ENCODE results near the gene KRTAP3-3.

DNA sequence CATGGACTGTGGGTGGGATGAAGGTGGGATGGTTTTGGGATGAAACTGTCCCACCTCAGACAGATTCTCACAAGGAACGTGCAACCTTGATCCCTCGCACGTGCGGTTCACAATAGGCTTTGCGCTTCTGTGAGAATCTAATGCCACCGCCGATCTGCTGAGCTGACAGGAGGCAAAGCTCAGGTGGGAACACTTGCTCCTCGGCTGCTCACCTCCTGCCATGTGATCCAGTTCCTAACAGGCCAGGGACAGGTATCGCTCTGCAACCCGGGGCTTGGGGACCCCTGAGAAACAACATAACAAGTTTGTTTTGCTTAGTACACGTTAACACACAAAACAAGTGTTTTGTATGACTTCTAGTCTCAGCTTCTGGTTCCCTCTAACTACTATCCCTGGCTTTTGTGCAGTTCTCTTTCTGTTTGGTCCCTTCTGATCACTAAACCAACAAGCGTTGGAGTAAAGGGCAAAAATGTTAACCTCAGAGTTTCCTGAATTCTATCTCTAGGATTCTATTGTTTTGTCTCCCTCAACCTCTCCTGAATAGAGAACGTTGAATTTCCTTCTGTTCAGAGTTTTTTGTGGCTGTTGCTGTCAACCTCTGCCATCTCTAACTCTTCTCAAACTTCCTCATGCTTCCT is 22.7 kb upstream of the KRTAP3-3 start:
- no peak for TF ChIP-seq CTCF (IDR thresholded peaks at IDR 0.05; ENCODE audit: low read depth, low read length, poor library complexity, severe bottlenecking)
- no peak for TF ChIP-seq EZH2phosphoT487 (IDR thresholded peaks at IDR 0.05; ENCODE audit: borderline replicate concordance, low read length)

All from DOHH2 (cell line).